Measurements from ENCODE around the gene SCN3A.

GRCh38 chr2:165219481-165219880 lies 15.6 kb upstream of the SCN3A start:
- TF ChIP-seq CTCF (IDR thresholded peaks at IDR 0.05; ENCODE audit: extremely low read depth in 1 of 2, insufficient read depth in 1 of 2, low read depth in 1 of 2, low read length in 2 of 2) (no peak), MYC (IDR thresholded peaks at IDR 0.05; ENCODE audit: low read depth, low read length) (no peak), POLR2AphosphoS5 (IDR thresholded peaks at IDR 0.05; ENCODE audit: insufficient read depth, low read depth, low read length) (no peak), MAX (IDR thresholded peaks at IDR 0.05; ENCODE audit: insufficient read depth, insufficient read length) (no peak), POLR2A (IDR thresholded peaks at IDR 0.05; ENCODE audit: low read depth, low read length) (no peak), GATA2 (IDR thresholded peaks at IDR 0.05; ENCODE audit: insufficient read depth, insufficient read length, low read depth, low read length) (no peak)
